ENCODE data around the gene TGM2. TPM values are rescaled to one million over a fixed set of nuclear protein-coding genes. Genes with fewer than 3 reads are reported as not detected.

Gene TGM2
- total RNA-seq, 1 experiment from 2014 or later, result 138 TPM

GRCh38 chr20:38200646-38201045 lies 35.6 kb upstream of the TGM2 start:
- ChIA-PET POLR2A (no interaction called here), CTCF (no interaction called here)
- TF ChIP-seq CTCF (IDR thresholded peaks at IDR 0.05; ENCODE audit: insufficient read depth in 1 of 2, low read depth in 1 of 2, low read length in 1 of 2, severe bottlenecking in 1 of 2, unreplicated experiment in 1 of 2), result no peak
- H3K4me1 ChIP-seq, result 0 out of 2 replicates have a peak, but pooled peaks cover 6% of the 10 kb centered on the region
- H3K9me3 ChIP-seq, result no peaks in the 10 kb centered on the region
- Mint-ChIP-seq H3K36me3 (ENCODE audit: insufficient read depth, unreplicated experiment) (no peaks in the 10 kb centered on the region), H3K4me3 (ENCODE audit: unreplicated experiment) (no peak overlapping the region), H3K4me1 (ENCODE audit: low read depth, unreplicated experiment) (no peaks in the 10 kb centered on the region), H3K9me3 (ENCODE audit: unreplicated experiment) (no peaks in the 10 kb centered on the region), H3K27ac (ENCODE audit: unreplicated experiment) (no peak overlapping the region), H3K27me3 (ENCODE audit: insufficient read depth, unreplicated experiment) (peaks cover 6% of the 10 kb centered on the region)
- no TSS peak for BruUV-seq (replicated peaks)
- intact Hi-C loops (cut with micrococcal nuclease; ENCODE audit: unreplicated experiment), result no loop called here
- no peaks in the 10 kb centered on the region for H3K36me3 ChIP-seq (ENCODE audit: control insufficient read depth, insufficient read depth, low read length)
- H3K4me3 ChIP-seq (ENCODE audit: low read depth, low read length), result no peak overlapping the region
- no peaks in the 10 kb centered on the region for H3K27me3 ChIP-seq (replicated peaks; ENCODE audit: control insufficient read depth, insufficient read depth, low read length)
- peak in 1 of 2 experiments; percentile 37 for DNase-seq

GRCh38 chr20:38199501-38200390 lies 34.7 kb upstream of the TGM2 start:
- no peaks in the 10 kb centered on the region for H3K27me3 ChIP-seq (replicated peaks; ENCODE audit: control insufficient read depth, insufficient read depth, low read length)
- 0 out of 2 replicates have a peak, but pooled peaks cover 6% of the 10 kb centered on the region for H3K4me1 ChIP-seq
- H3K36me3 Mint-ChIP-seq (ENCODE audit: insufficient read depth, unreplicated experiment), result no peaks in the 10 kb centered on the region
- peaks cover 2% of the 10 kb centered on the region for H3K9me3 Mint-ChIP-seq (ENCODE audit: unreplicated experiment)
- DNase-seq, result peak in 1 of 2 experiments; percentile 37
- no peaks in the 10 kb centered on the region for H3K36me3 ChIP-seq (ENCODE audit: control insufficient read depth, insufficient read depth, low read length)
- intact Hi-C loops (cut with micrococcal nuclease; ENCODE audit: unreplicated experiment), result no loop called here
- no peaks in the 10 kb centered on the region for H3K4me1 Mint-ChIP-seq (ENCODE audit: low read depth, unreplicated experiment)
- H3K9me3 ChIP-seq, result no peaks in the 10 kb centered on the region
- no peak overlapping the region for H3K27ac Mint-ChIP-seq (ENCODE audit: unreplicated experiment)
- peaks cover 3% of the 10 kb centered on the region for H3K27me3 Mint-ChIP-seq (ENCODE audit: insufficient read depth, unreplicated experiment)
- POLR2A ChIA-PET, result interaction anchor here (0.7 kb wide), 2 partner anchors 39 to 142 kb away, joined by 3 read pairs; no protein-coding TSS in a partner anchor
- no TSS peak for BruUV-seq (replicated peaks)
- no peak overlapping the region for H3K4me3 Mint-ChIP-seq (ENCODE audit: unreplicated experiment)
- no peak overlapping the region for H3K4me3 ChIP-seq (ENCODE audit: low read depth, low read length)
- CTCF ChIA-PET, result no interaction called here
- TF ChIP-seq CTCF (IDR thresholded peaks at IDR 0.05; ENCODE audit: insufficient read depth in 1 of 2, low read depth in 1 of 2, low read length in 1 of 2, severe bottlenecking in 1 of 2, unreplicated experiment in 1 of 2), result no peak

GRCh38 chr20:38198238-38198861 lies 33.3 kb upstream of the TGM2 start:
- Histone ChIP-seq H3K27me3 (replicated peaks; ENCODE audit: control insufficient read depth, insufficient read depth, low read length) (no peaks in the 10 kb centered on the region), H3K36me3 (ENCODE audit: control insufficient read depth, insufficient read depth, low read length) (no peaks in the 10 kb centered on the region), H3K4me3 (ENCODE audit: low read depth, low read length) (no peak overlapping the region), H3K9me3 (no peaks in the 10 kb centered on the region), H3K4me1 (0 out of 2 replicates have a peak, but pooled peaks cover 6% of the 10 kb centered on the region)
- Mint-ChIP-seq H3K9me3 (ENCODE audit: unreplicated experiment) (peaks cover 10% of the 10 kb centered on the region), H3K4me1 (ENCODE audit: low read depth, unreplicated experiment) (no peaks in the 10 kb centered on the region), H3K4me3 (ENCODE audit: unreplicated experiment) (no peak overlapping the region), H3K27me3 (ENCODE audit: insufficient read depth, unreplicated experiment) (no peaks in the 10 kb centered on the region), H3K27ac (ENCODE audit: unreplicated experiment) (no peak overlapping the region), H3K36me3 (ENCODE audit: insufficient read depth, unreplicated experiment) (no peaks in the 10 kb centered on the region)
- ChIA-PET CTCF (no interaction called here), POLR2A (no interaction called here)
- no peak for TF ChIP-seq CTCF (IDR thresholded peaks at IDR 0.05; ENCODE audit: insufficient read depth in 1 of 2, low read depth in 1 of 2, low read length in 1 of 2, severe bottlenecking in 1 of 2, unreplicated experiment in 1 of 2)
- intact Hi-C loops (cut with micrococcal nuclease; ENCODE audit: unreplicated experiment), result no loop called here
- BruUV-seq (replicated peaks), result no TSS peak
- DNase-seq, result peak in 1 of 2 experiments; percentile 43

Data from Caco-2 (cell line).